BLaER1 (cell line): ENCODE results near the gene PLA2G4C.
"Not testable (repeated sequence)": the region's sequence is repeated elsewhere in the genome, so short reads cannot be mapped to it uniquely, and the experiment has no call there.

Experiments used
- H3K27ac ChIP-seq: shearing (Covaris generic); formaldehyde crosslinking; 2 replicates; pipeline ENCODE4 v1.8.1; 2022
- H3K27me3 ChIP-seq: shearing (Covaris generic); formaldehyde crosslinking; 2 replicates; pipeline ENCODE4 v1.8.1; 2022
- H3K36me3 ChIP-seq: shearing (Covaris generic); formaldehyde crosslinking; 2 replicates; pipeline ENCODE4 v1.8.1; 2022
- H3K4me1 ChIP-seq: shearing (Covaris generic); formaldehyde crosslinking; 2 replicates; pipeline ENCODE4 v1.8.1; 2022
- H3K4me2 ChIP-seq: shearing (Covaris generic); formaldehyde crosslinking; 2 replicates; pipeline ENCODE4 v1.8.1; 2022
- H3K4me3 ChIP-seq: shearing (Covaris generic); formaldehyde crosslinking; 2 replicates; pipeline ENCODE4 v1.8.1; 2022
- H3K9ac ChIP-seq: shearing (Covaris generic); formaldehyde crosslinking; 2 replicates; pipeline ENCODE4 v1.8.1; 2022
- H3K9me3 ChIP-seq: shearing (Covaris generic); formaldehyde crosslinking; 2 replicates; pipeline ENCODE4 v1.8.1; 2022
- H4K20me1 ChIP-seq: shearing (Covaris generic); formaldehyde crosslinking; 2 replicates; pipeline ENCODE4 v1.8.1; 2022
- Cebpa-rat ChIP-seq: shearing (Covaris generic); IDR thresholded peaks from 2 replicates; pipeline ENCODE4 v1.8.1; 2022

Gene PLA2G4C

GRCh38 chr19:48094129-48094854 is 16.3 kb downstream of the PLA2G4C start:
- H4K20me1 ChIP-seq = no peaks in the 10 kb centered on the region
- no peak overlapping the region for H3K27ac ChIP-seq
- H3K27me3 ChIP-seq = no peaks in the 10 kb centered on the region
- no peak for TF ChIP-seq Cebpa-rat
- no peaks in the 10 kb centered on the region for H3K4me1 ChIP-seq
- no peak overlapping the region for H3K4me3 ChIP-seq
- peaks cover 35% of the 10 kb centered on the region for H3K9me3 ChIP-seq
- 0 out of 2 replicates have a peak, but pooled peaks cover 7% of the 10 kb centered on the region for H3K36me3 ChIP-seq
- no peak overlapping the region for H3K9ac ChIP-seq
- no peak overlapping the region for H3K4me2 ChIP-seq

GRCh38 chr19:48091111-48091718 is 19.4 kb downstream of the PLA2G4C start:
- H3K27ac ChIP-seq, H3K27me3 ChIP-seq, H3K36me3 ChIP-seq, H4K20me1 ChIP-seq, H3K4me2 ChIP-seq, H3K4me1 ChIP-seq, H3K4me3 ChIP-seq, H3K9ac ChIP-seq: not testable (repeated sequence)
- peaks cover 35% of the 10 kb centered on the region for H3K9me3 ChIP-seq

- no peak overlapping the region for H3K4me3 ChIP-seq
- H3K9ac ChIP-seq = no peak overlapping the region
- no peaks in the 10 kb centered on the region for H3K27me3 ChIP-seq
- H3K4me2 ChIP-seq = no peak overlapping the region
- 0 out of 2 replicates have a peak, but pooled peaks cover 7% of the 10 kb centered on the region for H3K36me3 ChIP-seq
- no peak for TF ChIP-seq Cebpa-rat
- no peaks in the 10 kb centered on the region for H3K4me1 ChIP-seq
- peaks cover 40% of the 10 kb centered on the region for H3K9me3 ChIP-seq
- no peak overlapping the region for H3K27ac ChIP-seq
- no peaks in the 10 kb centered on the region for H4K20me1 ChIP-seq
Observed at GRCh38 chr19:48090281-48090802, 20.3 kb downstream of the PLA2G4C start.

- not testable (repeated sequence) for H3K27ac ChIP-seq, H3K4me2 ChIP-seq, H3K4me1 ChIP-seq, H4K20me1 ChIP-seq, H3K4me3 ChIP-seq, H3K9ac ChIP-seq, H3K27me3 ChIP-seq, H3K36me3 ChIP-seq
- peaks cover 26% of the 10 kb centered on the region for H3K9me3 ChIP-seq
Observed at GRCh38 chr19:48088991-48089390, 21.6 kb downstream of the PLA2G4C start.

GRCh38 chr19:48085904-48086864 is 24.4 kb downstream of the PLA2G4C start:
- H3K27me3 ChIP-seq = no peaks in the 10 kb centered on the region
- H3K4me2 ChIP-seq = no peak overlapping the region
- H3K4me1 ChIP-seq = no peaks in the 10 kb centered on the region
- no peaks in the 10 kb centered on the region for H4K20me1 ChIP-seq
- no peak overlapping the region for H3K4me3 ChIP-seq
- H3K36me3 ChIP-seq = no peaks in the 10 kb centered on the region
- H3K9ac ChIP-seq = no peak overlapping the region
- H3K9me3 ChIP-seq = peaks cover 12% of the 10 kb centered on the region
- no peak overlapping the region for H3K27ac ChIP-seq
- TF ChIP-seq Cebpa-rat = no peak

GRCh38 chr19:48085076-48085475 is 25.5 kb downstream of the PLA2G4C start:
- no peak for TF ChIP-seq Cebpa-rat

GRCh38 chr19:48081106-48081505 is 29.5 kb downstream of the PLA2G4C start:
- Histone ChIP-seq H3K27me3 (no peaks in the 10 kb centered on the region), H4K20me1 (no peaks in the 10 kb centered on the region), H3K27ac (no peak overlapping the region), H3K4me1 (no peaks in the 10 kb centered on the region), H3K36me3 (no peaks in the 10 kb centered on the region), H3K9me3 (peaks cover 4% of the 10 kb centered on the region; the same call in 1 of the 2 replicates), H3K9ac (no peak overlapping the region), H3K4me3 (no peak overlapping the region), H3K4me2 (no peak overlapping the region)
- TF ChIP-seq Cebpa-rat = no peak

More at GRCh38 chr19:48085076-48085475, 25.5 kb downstream of the PLA2G4C start:
- H4K20me1 ChIP-seq = no peaks in the 10 kb centered on the region
- H3K36me3 ChIP-seq = no peaks in the 10 kb centered on the region
- H3K27me3 ChIP-seq = no peaks in the 10 kb centered on the region
- no peak overlapping the region for H3K4me2 ChIP-seq
- no peak overlapping the region for H3K27ac ChIP-seq
- no peaks in the 10 kb centered on the region for H3K4me1 ChIP-seq
- H3K9ac ChIP-seq = no peak overlapping the region
- peaks cover 5% of the 10 kb centered on the region; the same call in 1 of the 2 replicates for H3K9me3 ChIP-seq
- H3K4me3 ChIP-seq = no peak overlapping the region

GRCh38 chr19:48070177-48070769 is 40.3 kb downstream of the PLA2G4C start:
- H3K36me3 ChIP-seq, H3K27me3 ChIP-seq, H3K4me3 ChIP-seq, H3K9me3 ChIP-seq, H3K4me2 ChIP-seq, H3K27ac ChIP-seq, H4K20me1 ChIP-seq, H3K4me1 ChIP-seq, H3K9ac ChIP-seq: not testable (repeated sequence)

GRCh38 chr19:48069435-48069834 is 41.2 kb downstream of the PLA2G4C start:
- H3K27ac ChIP-seq = no peak overlapping the region
- no peaks in the 10 kb centered on the region for H3K27me3 ChIP-seq
- 0 out of 2 replicates have a peak, but pooled peaks cover 4% of the 10 kb centered on the region for H3K4me1 ChIP-seq
- TF ChIP-seq Cebpa-rat = no peak
- H3K9me3 ChIP-seq = peaks cover 10% of the 10 kb centered on the region; the same call in 1 of the 2 replicates
- H3K36me3 ChIP-seq = no peaks in the 10 kb centered on the region
- no peaks in the 10 kb centered on the region for H4K20me1 ChIP-seq
- H3K4me3 ChIP-seq = no peak overlapping the region
- H3K9ac ChIP-seq = no peak overlapping the region
- no peak overlapping the region for H3K4me2 ChIP-seq
